Measurements from ENCODE around the gene SMARCA2. TPM values are rescaled to one million over a fixed set of nuclear protein-coding genes. Genes with fewer than 3 reads are reported as not detected.
A peak's percentile ranks its signal among the peaks of the same experiment; 100 is the strongest.

SMARCA2 gene
- polyA plus RNA-seq, 3 donors from 2014 or later = 20.1 to 41.4 (median 25.2) TPM

- peak overlapping the region in 3 of 6 donors; percentile 9 to 48 (median 36) for H3K27ac Mint-ChIP-seq
- no peaks in the 10 kb centered on the region for H3K9me3 Mint-ChIP-seq
- peaks cover 0 to 5% of the 10 kb centered on the region in 2 donors for H3K4me1 Mint-ChIP-seq
- H3K36me3 Mint-ChIP-seq = peaks cover 17 to 52% (median 40%) of the 10 kb centered on the region in 3 donors
- DNase-seq = no peak
- no peak overlapping the region for H3K4me3 Mint-ChIP-seq
- H3K27me3 Mint-ChIP-seq (ENCODE audit: low read depth in 3 of 3) = peaks cover 0 to 1% (median 0%) of the 10 kb centered on the region in 3 donors
Measured at GRCh38 chr9:2192356-2192979, 177.3 kb downstream of the SMARCA2 start.

GRCh38 chr9:2193552-2193951 is 178.4 kb downstream of the SMARCA2 start:
- H3K27me3 Mint-ChIP-seq (ENCODE audit: low read depth in 3 of 3) = peaks cover 0 to 1% (median 0%) of the 10 kb centered on the region in 3 donors
- H3K4me1 Mint-ChIP-seq = peaks cover 0 to 5% of the 10 kb centered on the region in 2 donors
- H3K4me3 Mint-ChIP-seq = no peak overlapping the region
- no peak for DNase-seq
- H3K27ac Mint-ChIP-seq = no peak overlapping the region
- H3K9me3 Mint-ChIP-seq = no peaks in the 10 kb centered on the region
- peaks cover 24 to 54% (median 42%) of the 10 kb centered on the region in 3 donors for H3K36me3 Mint-ChIP-seq

GRCh38 chr9:2195211-2195610 is 180.1 kb downstream of the SMARCA2 start:
- Mint-ChIP-seq H3K9me3 (no peaks in the 10 kb centered on the region), H3K27ac (no peak overlapping the region), H3K27me3 (ENCODE audit: low read depth in 3 of 3) (peaks cover 0 to 1% (median 0%) of the 10 kb centered on the region in 3 donors), H3K36me3 (peaks cover 35 to 54% (median 42%) of the 10 kb centered on the region in 3 donors), H3K4me3 (no peak overlapping the region), H3K4me1 (no peaks in the 10 kb centered on the region)
- no peak for DNase-seq

- H3K27me3 Mint-ChIP-seq (ENCODE audit: low read depth in 3 of 3) = peaks cover 0 to 1% (median 0%) of the 10 kb centered on the region in 3 donors
- H3K4me3 Mint-ChIP-seq = no peak overlapping the region
- no peaks in the 10 kb centered on the region for H3K9me3 Mint-ChIP-seq
- peaks cover 39 to 53% (median 41%) of the 10 kb centered on the region in 3 donors for H3K36me3 Mint-ChIP-seq
- no peak for DNase-seq
- no peak overlapping the region for H3K27ac Mint-ChIP-seq
- no peaks in the 10 kb centered on the region for H3K4me1 Mint-ChIP-seq
Measured at GRCh38 chr9:2196757-2197156, 181.6 kb downstream of the SMARCA2 start.

- H3K27me3 Mint-ChIP-seq (ENCODE audit: low read depth in 3 of 3) = no peaks in the 10 kb centered on the region
- H3K36me3 Mint-ChIP-seq = peaks cover 35 to 54% (median 50%) of the 10 kb centered on the region in 3 donors
- no peaks in the 10 kb centered on the region for H3K4me1 Mint-ChIP-seq
- no peaks in the 10 kb centered on the region for H3K9me3 Mint-ChIP-seq
- H3K4me3 Mint-ChIP-seq = no peak overlapping the region
- no peak overlapping the region for H3K27ac Mint-ChIP-seq
- no peak for DNase-seq
Measured at GRCh38 chr9:2198956-2199635, 183.9 kb downstream of the SMARCA2 start.

GRCh38 chr9:2199999-2200796 is 185.1 kb downstream of the SMARCA2 start:
- Mint-ChIP-seq H3K9me3 (no peaks in the 10 kb centered on the region), H3K4me1 (no peaks in the 10 kb centered on the region), H3K4me3 (no peak overlapping the region), H3K36me3 (peaks cover 35 to 47% (median 46%) of the 10 kb centered on the region in 3 donors), H3K27me3 (ENCODE audit: low read depth in 3 of 3) (no peaks in the 10 kb centered on the region), H3K27ac (peak overlapping the region in 1 of 6 donors; percentile 11)
- DNase-seq = no peak

- H3K9me3 Mint-ChIP-seq = no peaks in the 10 kb centered on the region
- H3K4me3 Mint-ChIP-seq = no peak overlapping the region
- H3K4me1 Mint-ChIP-seq = no peaks in the 10 kb centered on the region
- H3K27me3 Mint-ChIP-seq (ENCODE audit: low read depth in 3 of 3) = peaks cover 0 to 2% (median 2%) of the 10 kb centered on the region in 3 donors
- DNase-seq = no peak
- no peak overlapping the region for H3K27ac Mint-ChIP-seq
- H3K36me3 Mint-ChIP-seq = peaks cover 6 to 15% (median 10%) of the 10 kb centered on the region in 3 donors
Measured at GRCh38 chr9:2208465-2208864, 193.3 kb downstream of the SMARCA2 start.

- H3K36me3 Mint-ChIP-seq = peaks cover under 1 to 15% (median 7%) of the 10 kb centered on the region in 3 donors
- H3K4me1 Mint-ChIP-seq = no peaks in the 10 kb centered on the region
- no peak for DNase-seq
- no peak overlapping the region for H3K4me3 Mint-ChIP-seq
- H3K9me3 Mint-ChIP-seq = no peaks in the 10 kb centered on the region
- H3K27ac Mint-ChIP-seq = peak overlapping the region in 1 of 6 donors; percentile 37
- peaks cover 0 to 2% (median 2%) of the 10 kb centered on the region in 3 donors for H3K27me3 Mint-ChIP-seq (ENCODE audit: low read depth in 3 of 3)
Measured at GRCh38 chr9:2208991-2209390, 193.8 kb downstream of the SMARCA2 start.

GRCh38 chr9:2209400-2209799 is 194.3 kb downstream of the SMARCA2 start:
- no peak for DNase-seq
- peaks cover 0 to 2% (median 2%) of the 10 kb centered on the region in 3 donors for H3K27me3 Mint-ChIP-seq (ENCODE audit: low read depth in 3 of 3)
- no peak overlapping the region for H3K27ac Mint-ChIP-seq
- H3K36me3 Mint-ChIP-seq = peaks cover 0 to 15% (median 6%) of the 10 kb centered on the region in 3 donors
- H3K4me1 Mint-ChIP-seq = no peaks in the 10 kb centered on the region
- H3K9me3 Mint-ChIP-seq = no peaks in the 10 kb centered on the region
- no peak overlapping the region for H3K4me3 Mint-ChIP-seq

GRCh38 chr9:2210201-2210600 is 195.1 kb downstream of the SMARCA2 start:
- Mint-ChIP-seq H3K27me3 (ENCODE audit: low read depth in 3 of 3) (peaks cover 0 to 2% (median 2%) of the 10 kb centered on the region in 3 donors), H3K9me3 (no peaks in the 10 kb centered on the region), H3K4me3 (no peak overlapping the region), H3K27ac (no peak overlapping the region), H3K4me1 (no peaks in the 10 kb centered on the region), H3K36me3 (peaks cover 0 to 15% (median 6%) of the 10 kb centered on the region in 3 donors)
- no peak for DNase-seq

- no peak overlapping the region for H3K27ac Mint-ChIP-seq
- H3K27me3 Mint-ChIP-seq (ENCODE audit: low read depth in 3 of 3) = peaks cover 0 to 2% (median 2%) of the 10 kb centered on the region in 3 donors
- DNase-seq = no peak
- H3K4me3 Mint-ChIP-seq = no peak overlapping the region
- H3K4me1 Mint-ChIP-seq = no peaks in the 10 kb centered on the region
- H3K9me3 Mint-ChIP-seq = no peaks in the 10 kb centered on the region
- peaks cover 0 to 7% (median 4%) of the 10 kb centered on the region in 3 donors for H3K36me3 Mint-ChIP-seq
Measured at GRCh38 chr9:2213830-2214468, 198.8 kb downstream of the SMARCA2 start.

GRCh38 chr9:2214707-2215106 is 199.6 kb downstream of the SMARCA2 start:
- Mint-ChIP-seq H3K27me3 (ENCODE audit: low read depth in 3 of 3) (peaks cover 0 to 2% (median 0%) of the 10 kb centered on the region in 3 donors), H3K36me3 (peaks cover 0 to 3% (median 0%) of the 10 kb centered on the region in 3 donors), H3K9me3 (no peaks in the 10 kb centered on the region), H3K4me3 (no peak overlapping the region), H3K4me1 (no peaks in the 10 kb centered on the region), H3K27ac (no peak overlapping the region)
- DNase-seq = no peak

GRCh38 chr9:2215921-2216441 is 200.8 kb downstream of the SMARCA2 start:
- Mint-ChIP-seq H3K27me3 (ENCODE audit: low read depth in 3 of 3) (peaks cover 0 to 2% (median 0%) of the 10 kb centered on the region in 3 donors), H3K27ac (no peak overlapping the region), H3K4me3 (no peak overlapping the region), H3K36me3 (peaks cover 3 to 9% (median 9%) of the 10 kb centered on the region in 3 donors), H3K9me3 (no peaks in the 10 kb centered on the region), H3K4me1 (no peaks in the 10 kb centered on the region)
- no peak for DNase-seq

Data from immature natural killer cell (primary cell).